Peyer's patch (tissue), 4 donors: ENCODE results near the gene LGI2. TPM values are rescaled to one million over a fixed set of nuclear protein-coding genes. Genes with fewer than 3 reads are reported as not detected.
A peak's percentile ranks its signal among the peaks of the same experiment; 100 is the strongest.

Experiments
- DNase-seq, 3 donors: peaks; one replicate each; pipeline ENCODE4 v3.0.0-alpha.2; 2017 to 2019
- H3K27ac ChIP-seq, 4 donors: fragments of 200-600 bp; sonication (generic); one replicate each; pipeline ENCODE4 v1.5.1; 2016 to 2019
- H3K27me3 ChIP-seq, 2 donors: fragments of 200-600 bp; sonication (generic); one replicate each; pipeline ENCODE4 v1.5.1; 2019
- H3K36me3 ChIP-seq, 3 donors: fragments of 200-600 bp; sonication (generic); one replicate each; pipeline ENCODE4 v1.5.1; 2016 to 2019
- H3K4me1 ChIP-seq, 4 donors: fragments of 200-600 bp; sonication (generic); one replicate each; pipeline ENCODE4 v1.5.1; 2016 to 2019
- H3K4me3 ChIP-seq, 4 donors: fragments of 200-600 bp; sonication (generic); 1 replicate in 3 of 4; 2 replicates in 1 of 4; pipeline ENCODE4 v1.5.1; 2016 to 2019; ENCODE audit warnings: mild to moderate bottlenecking in 1 of 4
- H3K9me3 ChIP-seq, 4 donors: fragments of 200-600 bp; sonication (generic); one replicate each; pipeline ENCODE4 v1.5.1; 2016 to 2019; ENCODE audit warnings: mild to moderate bottlenecking in 1 of 4
- POLR2A ChIP-seq, 2 donors: fragments of 450-650 bp; IDR thresholded peaks; one replicate each; pipeline ENCODE4 v1.5.1; 2017; ENCODE audit warnings: antibody characterized with exemption in 2 of 2, mild to moderate bottlenecking in 2 of 2, moderate library complexity in 2 of 2
- total RNA-seq, 4 donors: library from RNA; depleted of rRNA; stranded (reverse); fragments of >200 nt; gene quantifications; one replicate each; pipeline ENCODE4 v1.1.0, GENCODE V29; 2016
- TF ChIP-seq, protein P1 (sequence below), 6 experiments: fragments of 450-650 bp in 4 of 6; fragments of 200-600 bp in 2 of 6; sonication (generic) in 1 of 6; IDR thresholded peaks; one replicate each; pipeline ENCODE4 v1.5.1; 2017 to 2019; ENCODE audit warnings: antibody characterized with exemption in 6 of 6, mild to moderate bottlenecking in 3 of 6, moderate library complexity in 1 of 6

LGI2 gene
- total RNA-seq, 4 donors from 2014 or later: 0.40 to 0.83 (median 0.66) TPM; not detected in 1

- Histone ChIP-seq H3K9me3 (peaks cover 0 to 5% (median 0%) of the 10 kb centered on the region in 4 donors), H3K27ac (no peak overlapping the region), H3K4me3 (no peak overlapping the region), H3K27me3 (no peaks in the 10 kb centered on the region), H3K4me1 (peaks cover 0 to 17% (median 0%) of the 10 kb centered on the region in 4 donors), H3K36me3 (no peaks in the 10 kb centered on the region)
- TF ChIP-seq, protein P1, sequence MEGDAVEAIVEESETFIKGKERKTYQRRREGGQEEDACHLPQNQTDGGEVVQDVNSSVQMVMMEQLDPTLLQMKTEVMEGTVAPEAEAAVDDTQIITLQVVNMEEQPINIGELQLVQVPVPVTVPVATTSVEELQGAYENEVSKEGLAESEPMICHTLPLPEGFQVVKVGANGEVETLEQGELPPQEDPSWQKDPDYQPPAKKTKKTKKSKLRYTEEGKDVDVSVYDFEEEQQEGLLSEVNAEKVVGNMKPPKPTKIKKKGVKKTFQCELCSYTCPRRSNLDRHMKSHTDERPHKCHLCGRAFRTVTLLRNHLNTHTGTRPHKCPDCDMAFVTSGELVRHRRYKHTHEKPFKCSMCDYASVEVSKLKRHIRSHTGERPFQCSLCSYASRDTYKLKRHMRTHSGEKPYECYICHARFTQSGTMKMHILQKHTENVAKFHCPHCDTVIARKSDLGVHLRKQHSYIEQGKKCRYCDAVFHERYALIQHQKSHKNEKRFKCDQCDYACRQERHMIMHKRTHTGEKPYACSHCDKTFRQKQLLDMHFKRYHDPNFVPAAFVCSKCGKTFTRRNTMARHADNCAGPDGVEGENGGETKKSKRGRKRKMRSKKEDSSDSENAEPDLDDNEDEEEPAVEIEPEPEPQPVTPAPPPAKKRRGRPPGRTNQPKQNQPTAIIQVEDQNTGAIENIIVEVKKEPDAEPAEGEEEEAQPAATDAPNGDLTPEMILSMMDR (IDR thresholded peaks at IDR 0.05): no peak
- no peak for TF ChIP-seq POLR2A (IDR thresholded peaks at IDR 0.05)
- DNase-seq: no peak
Measured at GRCh38 chr4:25033526-25033925, 2.8 kb upstream of the LGI2 start.

- H3K4me1 ChIP-seq: peaks cover 0 to 17% (median 0%) of the 10 kb centered on the region in 4 donors
- TF ChIP-seq, protein P1 (IDR thresholded peaks at IDR 0.05): no peak
- TF ChIP-seq POLR2A (IDR thresholded peaks at IDR 0.05): no peak
- H3K36me3 ChIP-seq: no peaks in the 10 kb centered on the region
- no peak overlapping the region for H3K27ac ChIP-seq
- DNase-seq: no peak
- no peak overlapping the region for H3K4me3 ChIP-seq
- no peaks in the 10 kb centered on the region for H3K27me3 ChIP-seq
- peaks cover 0 to 5% (median 0%) of the 10 kb centered on the region in 4 donors for H3K9me3 ChIP-seq
Measured at GRCh38 chr4:25032126-25032525, 1.4 kb upstream of the LGI2 start.

GRCh38 chr4:25031077-25031621, 403 bp upstream of the LGI2 start:
- H3K27ac ChIP-seq: peak overlapping the region in 2 of 4 donors; percentile 55 to 58
- H3K36me3 ChIP-seq: no peaks in the 10 kb centered on the region
- H3K27me3 ChIP-seq: no peaks in the 10 kb centered on the region
- TF ChIP-seq, protein P1 (IDR thresholded peaks at IDR 0.05): no peak
- no peak for TF ChIP-seq POLR2A (IDR thresholded peaks at IDR 0.05)
- H3K4me1 ChIP-seq: peaks cover 0 to 17% (median 0%) of the 10 kb centered on the region in 4 donors
- H3K4me3 ChIP-seq: peak overlapping the region; percentile 18 to 58 (median 47)
- DNase-seq: no peak
- peaks cover 0 to 5% (median 0%) of the 10 kb centered on the region in 4 donors for H3K9me3 ChIP-seq

DNA sequence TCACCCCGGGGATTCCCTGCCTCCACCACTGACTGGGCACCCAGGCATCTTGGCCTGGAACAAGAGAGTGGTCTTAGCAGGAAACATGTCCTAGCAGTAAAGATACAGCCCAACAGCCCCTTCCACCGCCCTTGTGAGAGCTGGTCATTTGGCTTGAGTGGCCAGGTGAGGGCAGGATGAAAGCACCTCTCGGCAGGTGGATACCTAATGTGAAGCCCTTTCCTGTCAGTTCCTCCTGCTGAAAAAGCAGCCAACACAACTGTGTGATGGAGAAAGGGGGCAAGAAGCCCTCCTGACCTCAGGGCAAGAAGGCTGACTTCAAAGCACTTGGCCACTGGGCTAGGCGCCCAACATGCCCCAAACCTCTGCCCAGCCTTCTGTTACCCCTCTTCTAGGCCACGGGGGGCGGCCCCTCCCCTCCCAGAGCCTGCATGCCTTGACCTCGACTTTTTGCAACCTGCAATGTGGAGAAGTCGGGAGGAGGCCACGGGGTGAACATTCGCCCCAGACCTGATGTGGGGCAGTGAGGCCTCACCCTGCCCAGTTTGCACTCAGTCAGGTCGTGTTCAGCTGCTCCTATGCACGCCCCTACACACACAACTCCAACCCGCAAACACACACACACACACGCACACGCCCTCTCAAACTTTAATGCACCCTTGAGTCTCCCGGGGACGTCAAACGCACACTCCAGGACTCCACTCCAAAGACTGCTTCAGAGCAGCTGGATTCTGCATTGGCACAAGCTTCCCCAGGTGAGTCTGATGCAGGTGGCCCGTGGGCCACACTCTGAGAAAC, 1.1 kb downstream of the LGI2 start:
- H3K27ac ChIP-seq: no peak overlapping the region
- no peak for TF ChIP-seq POLR2A (IDR thresholded peaks at IDR 0.05)
- TF ChIP-seq, protein P1 (IDR thresholded peaks at IDR 0.05): no peak
- H3K4me1 ChIP-seq: peaks cover 0 to 17% (median 0%) of the 10 kb centered on the region in 4 donors
- H3K36me3 ChIP-seq: no peaks in the 10 kb centered on the region
- H3K9me3 ChIP-seq: peaks cover 0 to 5% (median 0%) of the 10 kb centered on the region in 4 donors
- no peaks in the 10 kb centered on the region for H3K27me3 ChIP-seq
- DNase-seq: no peak
- peak overlapping the region in 3 of 4 donors; percentile 41 to 58 (median 53) for H3K4me3 ChIP-seq

GRCh38 chr4:25028851-25029250, 1.9 kb downstream of the LGI2 start:
- DNase-seq: no peak
- TF ChIP-seq, protein P1 (IDR thresholded peaks at IDR 0.05): no peak
- no peak for TF ChIP-seq POLR2A (IDR thresholded peaks at IDR 0.05)
- peaks cover 0 to 5% (median 0%) of the 10 kb centered on the region in 4 donors for H3K9me3 ChIP-seq
- H3K27ac ChIP-seq: no peak overlapping the region
- peaks cover 0 to 17% (median 0%) of the 10 kb centered on the region in 4 donors for H3K4me1 ChIP-seq
- H3K27me3 ChIP-seq: no peaks in the 10 kb centered on the region
- H3K4me3 ChIP-seq: no peak overlapping the region
- H3K36me3 ChIP-seq: no peaks in the 10 kb centered on the region
